Activated CD8-positive, alpha-beta T cell treated with anti-CD3 and anti-CD28 coated beads for 36 hours (primary cell): ENCODE measurements around the gene CHST1. TPM values are rescaled to one million over a fixed set of nuclear protein-coding genes. Genes with fewer than 3 reads are reported as not detected.

Experiments used
- ATAC-seq: fragments of 200-7000 bp; cut with Tn5 transposase; one replicate; pipeline ENCODE4 v1.10.0; 2021; ENCODE audit warnings: mild to moderate bottlenecking, moderate library complexity
- CTCF ChIA-PET: fragments of 350-600 bp; sonication (Branson Sonifier 250); formaldehyde crosslinking; loops from one replicate; lab custom pipeline; 2021; ENCODE audit warnings: antibody characterized with exemption; lab: Charles Lee
- POLR2A ChIA-PET: fragments of 350-600 bp; sonication (Branson Sonifier 250); formaldehyde crosslinking; loops from one replicate; lab custom pipeline; 2021; ENCODE audit warnings: antibody characterized with exemption; lab: Charles Lee
- DNase-seq: peaks from one replicate; pipeline ENCODE4 v3.0.0-alpha.2; 2020
- H3K27ac Mint-ChIP-seq: one replicate; pipeline ENCODE4 v1.8.0; 2021; ENCODE audit warnings: mild to moderate bottlenecking, mixed read lengths
- H3K27me3 Mint-ChIP-seq: one replicate; pipeline ENCODE4 v1.8.0; 2021; ENCODE audit warnings: mixed read lengths
- H3K36me3 Mint-ChIP-seq: one replicate; pipeline ENCODE4 v1.8.0; 2021; ENCODE audit warnings: low read depth, mixed read lengths
- H3K4me1 Mint-ChIP-seq: one replicate; pipeline ENCODE4 v1.8.0; 2021; ENCODE audit warnings: low read depth, mixed read lengths
- H3K4me3 Mint-ChIP-seq: one replicate; pipeline ENCODE4 v1.8.0; 2021; ENCODE audit warnings: mild to moderate bottlenecking, moderate library complexity, mixed read lengths
- H3K9me3 Mint-ChIP-seq: one replicate; pipeline ENCODE4 v1.8.0; 2021; ENCODE audit warnings: mixed read lengths
- CTCF ChIP-seq: fragments of 200-600 bp; IDR thresholded peaks from one replicate; pipeline ENCODE4 v1.8.0; 2022; ENCODE audit warnings: antibody characterized with exemption, mild to moderate bottlenecking
- intact Hi-C: fragments of 100-400 bp; cut with micrococcal nuclease; formaldehyde crosslinking; loops from one replicate; pipeline ENCODE4 v1.10.0; 2022
- total RNA-seq, 2 experiments: library from RNA; stranded (reverse); gene quantifications; one replicate each; pipeline ENCODE4 v1.2.3, GENCODE V29; 2021

CHST1 gene
- total RNA-seq, 2 experiments from 2014 or later, result not detected

GRCh38 chr11:45670386-45671135, 5.1 kb upstream of the CHST1 start:
- Mint-ChIP-seq H3K4me3 (no peak overlapping the region), H3K4me1 (no peaks in the 10 kb centered on the region), H3K9me3 (no peaks in the 10 kb centered on the region), H3K36me3 (no peaks in the 10 kb centered on the region), H3K27me3 (peaks cover 24% of the 10 kb centered on the region), H3K27ac (no peak overlapping the region)
- DNase-seq (no peak), ATAC-seq (no peak)
- intact Hi-C loops, result no loop called here
- ChIA-PET POLR2A (no interaction called here), CTCF (interaction anchor here (0.9 kb wide), 1 partner anchor 16 kb away, joined by 4 read pairs; no protein-coding TSS in a partner anchor)
- TF ChIP-seq CTCF, result no peak

GRCh38 chr11:45669956-45670355, 4.5 kb upstream of the CHST1 start:
- ChIA-PET POLR2A (no interaction called here), CTCF (interaction anchor here (0.9 to 1.0 kb wide), 2 partner anchors 15 to 28 kb away, joined by 3 to 4 read pairs; no protein-coding TSS in a partner anchor)
- H3K27me3 Mint-ChIP-seq, result peaks cover 24% of the 10 kb centered on the region
- H3K36me3 Mint-ChIP-seq, result no peaks in the 10 kb centered on the region
- ATAC-seq, result no peak
- no peak for TF ChIP-seq CTCF
- no peak overlapping the region for H3K27ac Mint-ChIP-seq
- intact Hi-C loops, result no loop called here
- H3K4me1 Mint-ChIP-seq, result no peaks in the 10 kb centered on the region
- DNase-seq, result no peak
- H3K4me3 Mint-ChIP-seq, result no peak overlapping the region
- H3K9me3 Mint-ChIP-seq, result no peaks in the 10 kb centered on the region

GRCh38 chr11:45669146-45669545, 3.7 kb upstream of the CHST1 start:
- CTCF ChIA-PET, result interaction anchor here (0.9 to 1.4 kb wide), 3 partner anchors 14 to 102 kb away, joined by 3 to 6 read pairs (median 4); no protein-coding TSS in a partner anchor
- Mint-ChIP-seq H3K9me3 (no peaks in the 10 kb centered on the region), H3K4me3 (no peak overlapping the region), H3K27me3 (peaks cover 24% of the 10 kb centered on the region), H3K36me3 (no peaks in the 10 kb centered on the region), H3K4me1 (no peaks in the 10 kb centered on the region), H3K27ac (no peak overlapping the region)
- POLR2A ChIA-PET, result no interaction called here
- TF ChIP-seq CTCF, result no peak
- ATAC-seq (no peak), DNase-seq (no peak)
- intact Hi-C loops, result no loop called here

- ChIA-PET CTCF (interaction anchor here (1.4 to 1.5 kb wide), 2 partner anchors 13 to 103 kb away, joined by 4 to 6 read pairs; no protein-coding TSS in a partner anchor), POLR2A (no interaction called here)
- DNase-seq (no peak), ATAC-seq (no peak)
- Mint-ChIP-seq H3K4me1 (peaks cover 3% of the 10 kb centered on the region), H3K4me3 (no peak overlapping the region), H3K27ac (no peak overlapping the region), H3K36me3 (no peaks in the 10 kb centered on the region), H3K27me3 (peaks cover 31% of the 10 kb centered on the region), H3K9me3 (no peaks in the 10 kb centered on the region)
- intact Hi-C loops, result no loop called here
- no peak for TF ChIP-seq CTCF
Measured at GRCh38 chr11:45667929-45668680, 2.7 kb upstream of the CHST1 start.
